ENCODE results near the gene CINP.

GRCh38 chr14:102315121-102315520 lies 47.6 kb downstream of the CINP start:
- TF ChIP-seq CTCF (IDR thresholded peaks at IDR 0.05; ENCODE audit: low read depth, low read length) (no peak), POLR2A (IDR thresholded peaks at IDR 0.05; ENCODE audit: extremely low read depth, insufficient read length) (no peak)
